Choroid plexus epithelial cell (primary cell): ENCODE data around the gene SCN5A.
"Not testable (repeated sequence)": the region's sequence is repeated elsewhere in the genome, so short reads cannot be mapped to it uniquely, and the experiment has no call there.

Experiments used
- DNase-seq: peaks from one replicate; pipeline ENCODE4 v3.0.0-alpha.2; 2010; ENCODE audit warnings: low read depth
- H3K4me3 ChIP-seq: 2 replicates; pipeline ENCODE4 v1.5.1; 2011; ENCODE audit warnings: low read depth, mild to moderate bottlenecking, control low read depth, low read length, moderate library complexity
- TF ChIP-seq, protein P1 (sequence below): conservative IDR thresholded peaks from 2 replicates; pipeline ENCODE4 v1.5.1; 2011; ENCODE audit warnings: low read depth, mild to moderate bottlenecking, control low read depth, inconsistent platforms, low read length, moderate library complexity

Gene SCN5A

DNA sequence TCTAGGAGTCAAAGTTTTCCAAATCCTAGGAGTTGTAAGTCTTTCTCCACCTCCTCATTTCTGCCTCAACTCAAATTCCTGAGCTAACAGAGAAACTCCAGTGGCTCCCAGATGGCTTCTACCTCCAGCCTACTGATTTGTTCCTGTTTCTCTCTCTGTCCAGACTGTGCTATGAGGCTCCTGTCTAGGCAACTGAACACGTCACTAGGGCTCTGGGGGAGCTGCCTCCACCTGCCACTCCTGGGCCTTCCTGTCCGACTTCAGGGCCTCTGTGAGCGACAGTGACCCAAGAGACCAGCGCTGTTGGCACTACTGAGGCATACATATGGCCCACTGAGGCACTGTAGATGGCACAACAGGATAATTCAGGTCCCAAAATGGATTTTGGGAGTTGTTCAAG is 82.0 kb downstream of the SCN5A start:
- H3K4me3 ChIP-seq = no peak overlapping the region
- DNase-seq = no peak

GRCh38 chr3:38566794-38567193 is 82.7 kb downstream of the SCN5A start:
- not testable (repeated sequence) for H3K4me3 ChIP-seq, DNase-seq

More for the DNA sequence above, 82.0 kb downstream of the SCN5A start:
- TF ChIP-seq, protein P1, sequence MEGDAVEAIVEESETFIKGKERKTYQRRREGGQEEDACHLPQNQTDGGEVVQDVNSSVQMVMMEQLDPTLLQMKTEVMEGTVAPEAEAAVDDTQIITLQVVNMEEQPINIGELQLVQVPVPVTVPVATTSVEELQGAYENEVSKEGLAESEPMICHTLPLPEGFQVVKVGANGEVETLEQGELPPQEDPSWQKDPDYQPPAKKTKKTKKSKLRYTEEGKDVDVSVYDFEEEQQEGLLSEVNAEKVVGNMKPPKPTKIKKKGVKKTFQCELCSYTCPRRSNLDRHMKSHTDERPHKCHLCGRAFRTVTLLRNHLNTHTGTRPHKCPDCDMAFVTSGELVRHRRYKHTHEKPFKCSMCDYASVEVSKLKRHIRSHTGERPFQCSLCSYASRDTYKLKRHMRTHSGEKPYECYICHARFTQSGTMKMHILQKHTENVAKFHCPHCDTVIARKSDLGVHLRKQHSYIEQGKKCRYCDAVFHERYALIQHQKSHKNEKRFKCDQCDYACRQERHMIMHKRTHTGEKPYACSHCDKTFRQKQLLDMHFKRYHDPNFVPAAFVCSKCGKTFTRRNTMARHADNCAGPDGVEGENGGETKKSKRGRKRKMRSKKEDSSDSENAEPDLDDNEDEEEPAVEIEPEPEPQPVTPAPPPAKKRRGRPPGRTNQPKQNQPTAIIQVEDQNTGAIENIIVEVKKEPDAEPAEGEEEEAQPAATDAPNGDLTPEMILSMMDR = no peak

DNA sequence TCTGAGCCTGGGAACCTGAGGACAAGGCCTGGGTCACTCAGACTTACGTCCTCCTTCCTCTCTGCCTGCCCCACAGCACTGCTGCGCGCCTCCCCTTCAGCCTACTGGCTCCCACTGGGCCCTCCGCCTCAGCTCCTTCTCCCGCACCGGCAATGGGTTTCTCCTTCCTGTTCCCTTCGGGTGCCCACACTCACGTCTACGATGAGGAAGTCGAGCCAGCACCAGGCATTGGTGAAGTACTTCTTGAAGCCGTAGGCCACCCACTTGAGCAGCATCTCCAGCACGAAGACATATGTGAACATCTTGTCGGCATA is 83.3 kb downstream of the SCN5A start:
- H3K4me3 ChIP-seq = no peak overlapping the region
- DNase-seq = no peak
- TF ChIP-seq, protein P1 = no peak

DNA sequence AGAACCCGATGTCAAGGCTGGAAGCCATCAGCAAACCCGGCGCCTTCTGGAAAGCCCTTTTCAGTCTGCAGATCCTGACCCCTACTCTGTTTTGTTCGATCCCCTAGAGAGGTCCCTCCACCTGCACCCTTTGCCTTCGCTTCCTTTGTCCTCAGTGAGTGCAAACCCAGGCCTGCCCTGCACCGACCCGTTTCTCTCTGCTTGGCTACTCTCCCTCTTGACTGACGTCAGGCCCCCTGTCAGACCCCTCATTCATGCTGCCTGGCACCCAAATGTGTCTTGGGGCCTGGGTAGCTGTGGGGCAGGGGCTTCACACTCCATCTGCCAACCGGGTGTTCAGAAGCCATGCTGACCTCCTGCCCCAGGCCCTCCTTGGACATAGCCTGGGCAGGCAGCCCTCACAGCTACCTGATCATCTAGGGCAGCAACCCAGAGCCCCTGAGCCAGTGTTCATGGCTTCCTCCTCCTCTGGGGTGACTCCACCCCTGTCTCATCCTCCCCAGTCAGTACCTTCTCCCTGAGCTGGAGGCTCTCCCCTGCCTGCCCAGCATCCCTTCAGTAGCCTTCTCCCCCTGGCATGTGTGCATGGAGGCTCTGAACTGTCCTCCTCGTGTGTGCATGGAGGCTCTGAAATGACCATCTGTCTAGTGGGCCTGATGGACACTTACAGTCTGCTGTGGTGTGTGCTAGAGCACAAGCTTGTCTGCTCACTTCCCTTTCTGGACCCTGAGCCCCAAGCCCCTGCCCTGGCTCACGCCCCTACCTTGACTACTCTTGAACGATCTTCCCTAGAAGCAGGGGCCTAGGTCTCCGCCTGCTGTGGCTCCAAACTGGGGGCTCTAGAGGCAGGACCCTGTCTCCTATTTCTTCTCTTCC is 83.9 kb downstream of the SCN5A start:
- TF ChIP-seq, protein P1 = no peak
- DNase-seq = no peak
- no peak overlapping the region for H3K4me3 ChIP-seq

GRCh38 chr3:38564631-38565338 is 84.7 kb downstream of the SCN5A start:
- TF ChIP-seq, protein P1 = no peak
- no peak for DNase-seq
- no peak overlapping the region for H3K4me3 ChIP-seq

- TF ChIP-seq, protein P1 = no peak
- DNase-seq = no peak
- no peak overlapping the region for H3K4me3 ChIP-seq
Measured at GRCh38 chr3:38563886-38564270, 85.6 kb downstream of the SCN5A start.

- TF ChIP-seq, protein P1 = no peak
- H3K4me3 ChIP-seq = no peak overlapping the region
- no peak for DNase-seq
Measured at GRCh38 chr3:38563070-38563885, 86.2 kb downstream of the SCN5A start.
